Ascending aorta (tissue), 2 donors: Measurements from ENCODE around the gene TMEM252. TPM values are rescaled to one million over a fixed set of nuclear protein-coding genes. Genes with fewer than 3 reads are reported as not detected.
A peak's percentile ranks its signal among the peaks of the same experiment; 100 is the strongest.

Experiments
- DNase-seq, 2 donors: peaks; one replicate each; pipeline ENCODE4 v3.0.0-alpha.2; 2019; ENCODE audit warnings: low spot score in 2 of 2
- H3K27ac ChIP-seq, 2 donors: fragments of 200-600 bp; sonication (generic); one replicate each; pipeline ENCODE4 v1.5.1; 2016 to 2017; ENCODE audit warnings: mild to moderate bottlenecking in 1 of 2
- H3K27me3 ChIP-seq: fragments of 200-600 bp; sonication (generic); one replicate; pipeline ENCODE4 v1.5.1; 2017
- H3K36me3 ChIP-seq, 2 donors: fragments of 200-600 bp; sonication (generic); one replicate each; pipeline ENCODE4 v1.5.1; 2016
- H3K4me1 ChIP-seq, 2 donors: fragments of 200-600 bp; sonication (generic); one replicate each; pipeline ENCODE4 v1.5.1; 2016 to 2017; ENCODE audit warnings: mild to moderate bottlenecking in 1 of 2
- H3K4me3 ChIP-seq, 2 donors: fragments of 200-600 bp; sonication (generic); one replicate each; pipeline ENCODE4 v1.5.1; 2016 to 2017; ENCODE audit warnings: mild to moderate bottlenecking in 1 of 2
- H3K9me3 ChIP-seq, 2 donors: fragments of 200-600 bp; sonication (generic); one replicate each; pipeline ENCODE4 v1.5.1; 2016
- CTCF ChIP-seq, 3 experiments: fragments of 200-600 bp in 2 of 3; fragments of 450-650 bp in 1 of 3; sonication (generic) in 2 of 3; IDR thresholded peaks; one replicate each; pipeline ENCODE4 v1.5.1; 2016 to 2019; ENCODE audit warnings: antibody characterized with exemption in 3 of 3, mild to moderate bottlenecking in 1 of 3, moderate library complexity in 1 of 3
- intact Hi-C: fragments of 100-400 bp; cut with DNase I; formaldehyde crosslinking; loops from one replicate; pipeline ENCODE4 v1.15.1; 2023
- total RNA-seq: library from RNA; depleted of rRNA; stranded (reverse); fragments of >200 nt; gene quantifications from one replicate; pipeline ENCODE4 v1.1.0, GENCODE V29; 2016

TMEM252 gene
- total RNA-seq, 1 donor from 2014 or later, result not detected

DNA sequence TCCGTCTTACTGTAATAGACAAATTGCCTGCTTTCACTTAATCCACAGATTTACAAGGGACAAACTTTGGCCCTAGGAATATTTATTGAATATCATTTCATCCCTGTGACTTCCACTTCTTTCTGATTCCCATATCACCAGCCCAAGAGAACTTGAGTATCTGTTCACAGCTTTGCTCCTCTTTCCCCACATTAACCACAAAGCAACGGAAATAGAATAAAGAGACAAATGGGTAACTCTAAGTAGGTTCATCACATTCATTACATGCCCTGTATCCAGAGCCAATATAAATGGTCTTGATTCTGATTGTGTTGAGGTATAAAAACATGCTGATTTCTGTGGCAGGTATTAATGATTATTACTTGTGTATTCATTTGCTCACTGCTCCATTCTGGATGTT is 41.9 kb downstream of the TMEM252 start:
- H3K27ac ChIP-seq, result peak overlapping the region; percentile 88 to 94

GRCh38 chr9:68497629-68498028 is 43.1 kb downstream of the TMEM252 start:
- no peaks in the 10 kb centered on the region for H3K27me3 ChIP-seq
- intact Hi-C loops, result no loop called here
- H3K36me3 ChIP-seq, result peaks cover 0 to 8% of the 10 kb centered on the region in 2 donors
- peaks cover 4 to 52% of the 10 kb centered on the region in 2 donors for H3K4me1 ChIP-seq
- no peak for TF ChIP-seq CTCF (IDR thresholded peaks at IDR 0.05)
- no peaks in the 10 kb centered on the region for H3K9me3 ChIP-seq
- no peak overlapping the region for H3K4me3 ChIP-seq
- H3K27ac ChIP-seq, result peak overlapping the region; percentile 88 to 94
- DNase-seq, result no peak

More for the DNA sequence above, 41.9 kb downstream of the TMEM252 start:
- peaks cover 0 to 8% of the 10 kb centered on the region in 2 donors for H3K36me3 ChIP-seq
- no peak for TF ChIP-seq CTCF (IDR thresholded peaks at IDR 0.05)
- DNase-seq, result no peak
- intact Hi-C loops, result no loop called here
- no peaks in the 10 kb centered on the region for H3K27me3 ChIP-seq
- H3K4me3 ChIP-seq, result no peak overlapping the region
- H3K4me1 ChIP-seq, result peaks cover 4 to 40% of the 10 kb centered on the region in 2 donors
- no peaks in the 10 kb centered on the region for H3K9me3 ChIP-seq

DNA sequence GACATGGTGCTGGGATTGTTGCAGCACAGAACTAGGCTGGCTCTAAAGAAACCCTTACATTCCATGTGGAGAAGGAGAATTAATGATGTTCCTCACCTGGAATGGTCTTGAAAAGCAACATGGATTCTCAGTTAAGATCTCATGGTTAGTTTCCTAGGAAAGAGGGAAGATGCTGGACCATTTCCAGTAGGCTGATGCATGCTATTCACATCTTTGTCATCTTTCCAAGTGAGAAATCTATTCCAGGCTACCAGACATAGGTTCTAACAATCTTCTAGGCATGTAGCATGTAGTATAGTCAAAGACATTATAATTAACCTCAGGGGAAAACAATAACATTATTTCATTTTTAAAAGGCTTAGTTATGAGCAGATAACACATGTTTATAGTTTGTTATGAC is 44.3 kb downstream of the TMEM252 start:
- no peak for DNase-seq
- H3K36me3 ChIP-seq, result peaks cover 0 to 8% of the 10 kb centered on the region in 2 donors
- intact Hi-C loops, result no loop called here
- no peak overlapping the region for H3K4me3 ChIP-seq
- H3K27me3 ChIP-seq, result no peaks in the 10 kb centered on the region
- H3K27ac ChIP-seq, result peak overlapping the region; percentile 4 to 39
- TF ChIP-seq CTCF (IDR thresholded peaks at IDR 0.05), result no peak
- H3K9me3 ChIP-seq, result no peaks in the 10 kb centered on the region
- peaks cover 4 to 41% of the 10 kb centered on the region in 2 donors for H3K4me1 ChIP-seq

GRCh38 chr9:68495247-68495646 is 45.4 kb downstream of the TMEM252 start:
- no peaks in the 10 kb centered on the region for H3K9me3 ChIP-seq

GRCh38 chr9:68493958-68494577 is 46.6 kb downstream of the TMEM252 start:
- H3K27ac ChIP-seq, result peak overlapping the region; percentile 26 to 27
- no peaks in the 10 kb centered on the region for H3K9me3 ChIP-seq
- TF ChIP-seq CTCF (IDR thresholded peaks at IDR 0.05), result no peak
- intact Hi-C loops, result no loop called here
- peaks cover 0 to under 1% of the 10 kb centered on the region in 2 donors for H3K36me3 ChIP-seq
- H3K4me3 ChIP-seq, result no peak overlapping the region
- peaks cover 0 to 22% of the 10 kb centered on the region in 2 donors for H3K4me1 ChIP-seq
- no peak for DNase-seq
- H3K27me3 ChIP-seq, result no peaks in the 10 kb centered on the region

More at GRCh38 chr9:68495247-68495646, 45.4 kb downstream of the TMEM252 start:
- no peak overlapping the region for H3K4me3 ChIP-seq
- DNase-seq, result no peak
- intact Hi-C loops, result no loop called here
- H3K36me3 ChIP-seq, result peaks cover 0 to 8% of the 10 kb centered on the region in 2 donors
- no peaks in the 10 kb centered on the region for H3K27me3 ChIP-seq
- H3K4me1 ChIP-seq, result peaks cover 4 to 33% of the 10 kb centered on the region in 2 donors
- H3K27ac ChIP-seq, result peak overlapping the region in 1 of 2 donors; percentile 26
- no peak for TF ChIP-seq CTCF (IDR thresholded peaks at IDR 0.05)
